HepG2 (cell line): ENCODE measurements around the gene AMZ2.
"Not testable (repeated sequence)": the region's sequence is repeated elsewhere in the genome, so short reads cannot be mapped to it uniquely, and the experiment has no call there.

Experiments used
- FOXA1 ChIP-seq, 2 experiments: fragments of 450-650 bp in 1 of 2; sonication (generic) in 1 of 2; formaldehyde crosslinking in 1 of 2; IDR thresholded peaks; 2 replicates each; pipeline versions ENCODE4 v1.4.0 to v1.6.1; 2016 to 2020; ENCODE audit warnings: missing genetic modification reagents in 1 of 2
- REXO4 ChIP-seq: sonication (generic); formaldehyde crosslinking; IDR thresholded peaks from 2 replicates; pipeline ENCODE4 v1.8.0; 2022; ENCODE audit warnings: missing genetic modification reagents, mild to moderate bottlenecking, borderline replicate concordance
- RXRA ChIP-seq: sonication (generic); formaldehyde crosslinking; IDR thresholded peaks from 2 replicates; pipeline ENCODE4 v1.5.1; 2020; ENCODE audit warnings: missing genetic modification reagents
- SIN3A ChIP-seq: IDR thresholded peaks from 2 replicates; pipeline ENCODE4 v1.6.1; 2011; ENCODE audit warnings: low read depth, mild to moderate bottlenecking, control low read depth, low read length, borderline replicate concordance
- ZIK1 ChIP-seq: sonication (generic); formaldehyde crosslinking; IDR thresholded peaks from 2 replicates; pipeline ENCODE4 v1.5.0; 2020; ENCODE audit warnings: mild to moderate bottlenecking, low read depth, missing genetic modification reagents, borderline replicate concordance
- TF ChIP-seq, protein P1 (sequence below): sonication (generic); formaldehyde crosslinking; IDR thresholded peaks from 2 replicates; pipeline ENCODE4 v1.5.0; 2020; ENCODE audit warnings: mild to moderate bottlenecking, missing genetic modification reagents, moderate library complexity
- TF ChIP-seq, protein P2 (sequence below): IDR thresholded peaks from 2 replicates; pipeline ENCODE4 v1.6.1; 2012; ENCODE audit warnings: inconsistent platforms

DNA sequence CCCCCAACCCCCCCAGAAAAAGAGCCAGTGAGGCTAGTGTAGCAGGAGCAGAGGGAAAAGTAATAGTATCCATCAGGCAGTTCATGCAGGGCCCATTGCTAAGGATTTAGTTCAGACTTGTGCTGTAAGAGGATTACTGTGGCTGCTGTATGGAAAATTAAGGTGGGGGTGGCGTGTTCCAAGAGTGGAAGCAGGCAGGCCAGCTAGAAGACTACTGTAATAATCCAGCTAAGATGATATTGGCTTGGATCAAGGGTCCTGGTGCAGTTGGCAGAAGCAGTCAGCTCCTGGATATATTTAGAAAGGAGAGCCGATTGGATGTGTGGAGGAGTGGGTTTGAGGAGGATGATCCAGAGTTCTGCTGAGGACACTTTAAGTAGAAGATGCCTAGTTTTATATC is 14.6 kb downstream of the AMZ2 start:
- not testable (repeated sequence) for TF ChIP-seq SIN3A; ZIK1 (CRISPR knock-in tag); FOXA1 (IDR thresholded peaks at IDR 0.05); FOXA1 (CRISPR knock-in tag; IDR thresholded peaks at IDR 0.05); REXO4 (CRISPR knock-in tag); RXRA (CRISPR knock-in tag)
- TF ChIP-seq, protein P1, sequence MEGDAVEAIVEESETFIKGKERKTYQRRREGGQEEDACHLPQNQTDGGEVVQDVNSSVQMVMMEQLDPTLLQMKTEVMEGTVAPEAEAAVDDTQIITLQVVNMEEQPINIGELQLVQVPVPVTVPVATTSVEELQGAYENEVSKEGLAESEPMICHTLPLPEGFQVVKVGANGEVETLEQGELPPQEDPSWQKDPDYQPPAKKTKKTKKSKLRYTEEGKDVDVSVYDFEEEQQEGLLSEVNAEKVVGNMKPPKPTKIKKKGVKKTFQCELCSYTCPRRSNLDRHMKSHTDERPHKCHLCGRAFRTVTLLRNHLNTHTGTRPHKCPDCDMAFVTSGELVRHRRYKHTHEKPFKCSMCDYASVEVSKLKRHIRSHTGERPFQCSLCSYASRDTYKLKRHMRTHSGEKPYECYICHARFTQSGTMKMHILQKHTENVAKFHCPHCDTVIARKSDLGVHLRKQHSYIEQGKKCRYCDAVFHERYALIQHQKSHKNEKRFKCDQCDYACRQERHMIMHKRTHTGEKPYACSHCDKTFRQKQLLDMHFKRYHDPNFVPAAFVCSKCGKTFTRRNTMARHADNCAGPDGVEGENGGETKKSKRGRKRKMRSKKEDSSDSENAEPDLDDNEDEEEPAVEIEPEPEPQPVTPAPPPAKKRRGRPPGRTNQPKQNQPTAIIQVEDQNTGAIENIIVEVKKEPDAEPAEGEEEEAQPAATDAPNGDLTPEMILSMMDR (CRISPR knock-in tag), result not testable (repeated sequence)
- TF ChIP-seq, protein P2, sequence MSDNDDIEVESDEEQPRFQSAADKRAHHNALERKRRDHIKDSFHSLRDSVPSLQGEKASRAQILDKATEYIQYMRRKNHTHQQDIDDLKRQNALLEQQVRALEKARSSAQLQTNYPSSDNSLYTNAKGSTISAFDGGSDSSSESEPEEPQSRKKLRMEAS, result not testable (repeated sequence)
